Adrenal gland (tissue), 12 donors: Measurements from ENCODE around the gene CREB5. TPM values are rescaled to one million over a fixed set of nuclear protein-coding genes. Genes with fewer than 3 reads are reported as not detected.

ENCODE experiments used
- DNase-seq, 7 donors: peaks; one replicate each; pipeline ENCODE4 v3.0.0-alpha.2; 2019 to 2020
- H3K27ac ChIP-seq, 5 donors: fragments of 200-600 bp; sonication (generic) in 4 of 5; 1 replicate in 3 of 5; 2 replicates in 2 of 5; pipeline versions ENCODE4 v1.5.1 to v1.8.0; 2016 to 2020; ENCODE audit warnings: mild to moderate bottlenecking in 1 of 5
- H3K27me3 ChIP-seq: fragments of 200-600 bp; 2 replicates; pipeline ENCODE4 v1.8.0; 2021
- H3K36me3 ChIP-seq, 2 donors: fragments of 200-600 bp; replicated peaks in 1 of 2; 1 replicate in 1 of 2; 2 replicates in 1 of 2; pipeline versions ENCODE4 v1.5.1 to v1.8.0; 2018 to 2022
- H3K4me1 ChIP-seq, 2 donors: fragments of 200-600 bp; replicated peaks in 1 of 2; 1 replicate in 1 of 2; 2 replicates in 1 of 2; pipeline versions ENCODE4 v1.5.1 to v1.8.0; 2018 to 2021
- H3K4me3 ChIP-seq, 4 donors: fragments of 200-600 bp; sonication (generic) in 3 of 4; one replicate each; pipeline ENCODE4 v1.5.1; 2016 to 2018
- H3K9me3 ChIP-seq, 3 donors: fragments of 200-600 bp; sonication (generic) in 1 of 3; replicated peaks in 1 of 3; 1 replicate in 2 of 3; 2 replicates in 1 of 3; pipeline versions ENCODE4 v1.5.1 to v1.8.0; 2016 to 2021
- POLR2A ChIP-seq, 2 donors: fragments of 450-650 bp; IDR thresholded peaks; one replicate each; pipeline ENCODE4 v1.6.1; 2017; ENCODE audit warnings: antibody characterized with exemption in 2 of 2, mild to moderate bottlenecking in 2 of 2, moderate library complexity in 1 of 2
- WGBS, 4 donors: extraction: QIAGEN DNeasy Blood & Tissue Kit in 2 of 4; methylation state at CpG; one replicate each; pipeline versions ENCODE4 v1.1.5 to v1.1.7; 2013 to 2017; 5-methylcytosine and 5-hydroxymethylcytosine counted together
- intact Hi-C, 2 donors: fragments of 100-400 bp; cut with DNase I; formaldehyde crosslinking; loops; one replicate each; pipeline versions ENCODE4 v1.14.1 to v1.15.0; 2022 to 2023
- polyA plus RNA-seq, 3 donors: library from polyadenylated mRNA; stranded (reverse); fragments of 200-250 nt in 2 of 3; fragments of 350-450 nt in 1 of 3; fragmentation: Illumina TruSeq in 1 of 3; extraction: RNeasy Lipid Tissue Mini Kit (QIAGEN cat#74804) in 1 of 3; gene quantifications; one replicate each; pipeline ENCODE4 v1.2.3, GENCODE V29; 2013 to 2014
- total RNA-seq, 9 donors: library from RNA; depleted of rRNA in 4 of 9; stranded (reverse); fragments of >200 nt in 4 of 9; fragments of 120-200 nt in 1 of 9; fragmentation: NEBNext Ultra II Directional in 1 of 9; extraction: Animal tissue kit (Norgen Biotek cat#: 25700) in 1 of 9; gene quantifications; one replicate each; pipeline versions ENCODE4 v1.1.0 to v1.2.4, GENCODE V29; 2013 to 2023
- TF ChIP-seq, protein P1 (sequence below), 6 experiments: fragments of 450-650 bp in 4 of 6; fragments of 200-600 bp in 2 of 6; sonication (generic) in 1 of 6; IDR thresholded peaks; 1 replicate in 5 of 6; 2 replicates in 1 of 6; pipeline versions ENCODE4 v1.5.1 to v1.8.0; 2016 to 2021; ENCODE audit warnings: antibody characterized with exemption in 6 of 6, mild to moderate bottlenecking in 2 of 6, moderate library complexity in 1 of 6
- donor health status: healthy with polysubstance abuse.
- donor health status: Bipolar disorder and iron deficiency.
- donor health status: DM: yes; HTN: yes; CAD: no.
- donor health status: DM: no; HTN: no; CAD: no.
- donor health status: DM: no; HTN: no; CAD: no.
- donor health status: DM: yes; HTN: yes; CAD: no.

The CREB5 gene
- total and polyA plus RNA-seq, 12 donors = 0.69 to 5.4 (median 1.3) TPM

DNA sequence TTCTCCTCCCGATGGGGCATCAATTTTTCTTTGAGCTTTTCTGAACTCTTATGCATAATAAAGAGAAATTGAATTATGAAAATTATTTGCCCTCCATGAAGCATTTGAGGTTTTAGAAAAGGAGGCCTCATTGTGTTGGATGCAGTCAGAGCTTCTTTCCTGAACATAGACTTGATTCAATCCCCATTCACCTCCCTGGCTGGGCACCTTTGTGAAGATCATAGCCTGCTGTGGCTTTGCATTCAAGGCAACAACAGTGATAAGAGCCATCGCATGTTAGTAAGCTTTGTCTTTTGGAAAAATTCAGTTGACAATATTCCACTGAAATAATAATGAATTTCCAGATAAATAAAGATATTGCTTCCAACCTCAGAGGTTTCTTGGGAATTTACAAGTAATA, 458.8 kb downstream of the CREB5 start:
- no peaks in the 10 kb centered on the region for H3K36me3 ChIP-seq
- TF ChIP-seq, protein P1, sequence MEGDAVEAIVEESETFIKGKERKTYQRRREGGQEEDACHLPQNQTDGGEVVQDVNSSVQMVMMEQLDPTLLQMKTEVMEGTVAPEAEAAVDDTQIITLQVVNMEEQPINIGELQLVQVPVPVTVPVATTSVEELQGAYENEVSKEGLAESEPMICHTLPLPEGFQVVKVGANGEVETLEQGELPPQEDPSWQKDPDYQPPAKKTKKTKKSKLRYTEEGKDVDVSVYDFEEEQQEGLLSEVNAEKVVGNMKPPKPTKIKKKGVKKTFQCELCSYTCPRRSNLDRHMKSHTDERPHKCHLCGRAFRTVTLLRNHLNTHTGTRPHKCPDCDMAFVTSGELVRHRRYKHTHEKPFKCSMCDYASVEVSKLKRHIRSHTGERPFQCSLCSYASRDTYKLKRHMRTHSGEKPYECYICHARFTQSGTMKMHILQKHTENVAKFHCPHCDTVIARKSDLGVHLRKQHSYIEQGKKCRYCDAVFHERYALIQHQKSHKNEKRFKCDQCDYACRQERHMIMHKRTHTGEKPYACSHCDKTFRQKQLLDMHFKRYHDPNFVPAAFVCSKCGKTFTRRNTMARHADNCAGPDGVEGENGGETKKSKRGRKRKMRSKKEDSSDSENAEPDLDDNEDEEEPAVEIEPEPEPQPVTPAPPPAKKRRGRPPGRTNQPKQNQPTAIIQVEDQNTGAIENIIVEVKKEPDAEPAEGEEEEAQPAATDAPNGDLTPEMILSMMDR (IDR thresholded peaks at IDR 0.05) = no peak
- no peak for TF ChIP-seq POLR2A (IDR thresholded peaks at IDR 0.05)
- intact Hi-C loops = no loop called here

DNA sequence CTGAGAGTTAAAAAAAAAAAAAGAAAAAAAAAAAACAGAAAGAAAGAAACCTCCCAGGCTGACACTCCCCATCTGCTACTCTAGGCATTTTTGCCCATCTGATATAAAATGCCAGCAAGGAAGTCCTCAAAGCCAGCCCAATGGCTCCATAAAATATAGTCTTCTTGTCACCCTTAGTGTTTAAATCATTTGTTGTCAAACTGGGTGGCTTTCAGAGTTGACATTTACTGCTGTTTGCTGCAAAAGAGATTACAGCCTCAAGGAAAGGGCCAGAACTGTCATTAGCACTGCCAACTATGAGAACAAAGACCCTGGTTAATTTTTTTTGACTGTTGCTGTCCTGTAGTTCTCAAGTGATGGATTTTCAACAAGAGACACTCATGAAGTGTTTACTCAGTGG, 459.3 kb downstream of the CREB5 start:
- TF ChIP-seq, protein P1 (IDR thresholded peaks at IDR 0.05) = no peak
- TF ChIP-seq POLR2A (IDR thresholded peaks at IDR 0.05) = no peak
- Histone ChIP-seq H3K27me3 (no peaks in the 10 kb centered on the region), H3K4me3 (no peak overlapping the region), H3K36me3 (no peaks in the 10 kb centered on the region), H3K4me1 (no peaks in the 10 kb centered on the region), H3K9me3 (no peaks in the 10 kb centered on the region), H3K27ac (no peak overlapping the region)
- no peak for DNase-seq
- intact Hi-C loops = no loop called here

More for the DNA sequence above, 458.8 kb downstream of the CREB5 start:
- Histone ChIP-seq H3K4me3 (no peak overlapping the region), H3K27ac (no peak overlapping the region), H3K27me3 (no peaks in the 10 kb centered on the region), H3K4me1 (no peaks in the 10 kb centered on the region), H3K9me3 (no peaks in the 10 kb centered on the region)
- 82 to 88% (median 85%) methylated on average over 2 of the region's 2 CpGs for WGBS, 4 donors
- DNase-seq = no peak

DNA sequence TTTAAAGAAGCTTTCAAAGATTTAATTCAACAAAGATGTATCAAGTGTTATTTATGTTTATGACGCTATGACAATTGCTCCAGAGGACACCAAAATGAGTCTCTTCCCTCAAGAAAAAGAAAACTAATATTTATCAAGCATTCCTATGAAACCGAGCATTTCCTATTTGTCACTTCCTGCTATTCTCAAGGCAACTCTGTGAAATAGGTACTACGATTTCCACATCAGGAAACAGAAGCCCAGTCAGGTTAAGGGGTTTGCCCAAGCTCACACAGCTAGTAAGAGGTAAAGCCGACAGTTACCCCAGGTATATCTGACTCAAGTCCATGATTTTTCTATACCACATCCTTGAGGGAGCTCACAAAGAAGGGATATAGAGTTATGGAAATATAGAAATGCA, 459.9 kb downstream of the CREB5 start:
- 67 to 73% (median 70%) methylated on average over 4 of the region's 4 CpGs for WGBS, 4 donors
- Histone ChIP-seq H3K27ac (no peak overlapping the region), H3K36me3 (no peaks in the 10 kb centered on the region), H3K4me1 (no peaks in the 10 kb centered on the region), H3K4me3 (no peak overlapping the region), H3K27me3 (no peaks in the 10 kb centered on the region), H3K9me3 (no peaks in the 10 kb centered on the region)
- no peak for DNase-seq
- TF ChIP-seq, protein P1 (IDR thresholded peaks at IDR 0.05) = no peak
- TF ChIP-seq POLR2A (IDR thresholded peaks at IDR 0.05) = no peak
- intact Hi-C loops = no loop called here

DNA sequence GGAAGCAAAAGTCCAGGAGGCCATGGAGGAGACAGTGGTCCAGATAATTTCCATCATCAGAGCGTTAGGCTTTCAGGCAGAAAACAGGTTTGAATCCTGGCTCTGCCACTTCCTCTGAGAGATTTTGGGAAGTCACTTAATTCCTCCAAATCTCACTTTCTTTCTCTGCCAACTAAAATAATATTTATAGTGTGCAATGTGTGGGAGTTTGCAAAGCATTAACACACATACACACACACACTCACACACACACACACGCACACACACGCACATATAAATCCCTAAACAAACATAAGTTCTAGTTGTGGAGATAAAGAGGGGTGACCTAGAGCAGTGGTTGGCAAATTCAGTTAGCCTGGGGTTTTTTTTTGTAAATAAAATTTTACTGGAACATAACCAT, 461.0 kb downstream of the CREB5 start:
- Histone ChIP-seq H3K36me3 (no peaks in the 10 kb centered on the region), H3K4me3 (no peak overlapping the region), H3K9me3 (no peaks in the 10 kb centered on the region), H3K27me3 (no peaks in the 10 kb centered on the region), H3K27ac (no peak overlapping the region), H3K4me1 (no peaks in the 10 kb centered on the region)
- DNase-seq = no peak
- intact Hi-C loops = no loop called here
- WGBS, 4 donors = 66 to 75% (median 72%) methylated on average over 3 of the region's 3 CpGs
- no peak for TF ChIP-seq POLR2A (IDR thresholded peaks at IDR 0.05)
- TF ChIP-seq, protein P1 (IDR thresholded peaks at IDR 0.05) = no peak
